IPS DF 6.9 (cell line): ENCODE results near the gene COL2A1.
A peak's percentile ranks its signal among the peaks of the same experiment; 100 is the strongest.

Source experiments
- DNase-seq: peaks from one replicate; pipeline ENCODE4 v3.0.0-alpha.2; 2013; ENCODE audit warnings: low read depth, low spot score
- H3K27ac ChIP-seq: one replicate; pipeline ENCODE4 v1.5.1; 2013; ENCODE audit warnings: low read length, control low read depth
- H3K27me3 ChIP-seq: 2 replicates; pipeline ENCODE4 v1.6.1; 2013; ENCODE audit warnings: mild to moderate bottlenecking, low read length; ENCODE audit not compliant: control insufficient read depth, insufficient read depth
- H3K36me3 ChIP-seq: 2 replicates; pipeline ENCODE4 v1.6.1; 2013; ENCODE audit warnings: low read length; ENCODE audit not compliant: control insufficient read depth, insufficient read depth
- H3K4me1 ChIP-seq: 2 replicates; pipeline ENCODE4 v1.6.1; 2013; ENCODE audit warnings: low read length; ENCODE audit not compliant: control insufficient read depth, insufficient read depth
- H3K4me3 ChIP-seq: 2 replicates; pipeline ENCODE4 v1.5.1; 2013; ENCODE audit warnings: mild to moderate bottlenecking, low read length
- H3K9me3 ChIP-seq: 2 replicates; pipeline ENCODE4 v1.6.1; 2013; ENCODE audit warnings: low read length, inconsistent platforms; ENCODE audit not compliant: control insufficient read depth, insufficient read depth
- WGBS: extraction: QIAGEN DNeasy Blood & Tissue Kit; methylation state at CpG from one replicate; pipeline ENCODE4 v1.1.7; 2013; ENCODE audit warnings: mixed read lengths, missing lambda C conversion rate; ENCODE audit not compliant: insufficient read length, insufficient coverage; 5-methylcytosine and 5-hydroxymethylcytosine counted together

COL2A1 gene

DNA sequence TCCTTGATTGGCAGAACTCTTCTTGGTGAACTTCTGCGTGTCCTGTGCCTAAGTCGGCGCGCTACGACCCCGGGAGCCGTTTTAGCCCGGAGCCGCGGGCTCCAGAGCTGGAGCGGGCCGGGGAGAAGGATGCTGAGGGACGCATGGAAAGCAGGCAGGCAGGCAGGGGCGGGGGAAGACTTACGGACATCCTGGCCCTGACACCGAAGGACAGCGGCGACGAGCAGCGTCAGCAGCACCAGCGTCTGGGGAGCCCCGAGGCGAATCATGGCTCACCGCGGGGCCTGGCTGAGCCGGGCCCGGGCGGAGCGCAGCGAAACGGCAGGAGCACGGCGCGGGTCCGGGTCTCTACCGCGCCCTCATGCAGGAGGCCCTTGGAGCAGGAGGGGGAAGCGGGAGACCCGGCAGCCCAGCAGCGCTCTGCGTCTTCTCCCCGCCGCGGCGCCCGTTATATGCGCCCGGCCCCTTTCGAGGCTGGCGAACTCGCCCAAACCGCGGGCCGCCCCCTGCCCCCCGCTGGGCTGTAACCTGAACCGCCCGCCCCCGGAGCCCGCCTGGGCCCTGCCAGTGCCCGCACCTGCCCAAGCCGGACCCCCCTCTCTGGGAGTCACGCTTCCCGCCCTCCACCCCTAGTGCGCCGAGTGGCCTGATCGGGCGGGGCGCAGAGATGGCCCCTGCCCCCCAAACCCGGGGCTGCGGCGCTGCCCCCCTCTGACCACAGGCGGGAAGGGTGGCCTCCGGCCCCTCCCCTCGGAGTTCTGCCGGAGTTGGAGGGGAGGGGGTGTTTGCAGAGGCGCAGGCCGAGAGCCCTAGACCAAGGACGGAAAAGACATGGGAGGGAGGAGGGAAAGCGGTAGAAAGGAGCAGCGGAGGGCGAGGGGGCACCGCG, at the start of gene COL2A1:
Gene COL2A1, minus strand, starts transcription at position 424 of the 889 bp plus-strand sequence. Its CDS starts 155 bp downstream, at position 269.
- Histone ChIP-seq H3K4me1 (peaks cover 7% of the 10 kb centered on the region), H3K4me3 (peak within 1 kb of the TSS; percentile 35; the same call in 1 of the 2 replicates), H3K27ac (no peak within 1 kb of the TSS), H3K9me3 (no peaks in the 10 kb centered on the region), H3K27me3 (peaks cover 80% of the 10 kb centered on the region), H3K36me3 (no peaks in the 10 kb centered on the region)
- DNase-seq: no peak
- no CpG with 5 or more reads among the region's 83 CpGs for WGBS

DNA sequence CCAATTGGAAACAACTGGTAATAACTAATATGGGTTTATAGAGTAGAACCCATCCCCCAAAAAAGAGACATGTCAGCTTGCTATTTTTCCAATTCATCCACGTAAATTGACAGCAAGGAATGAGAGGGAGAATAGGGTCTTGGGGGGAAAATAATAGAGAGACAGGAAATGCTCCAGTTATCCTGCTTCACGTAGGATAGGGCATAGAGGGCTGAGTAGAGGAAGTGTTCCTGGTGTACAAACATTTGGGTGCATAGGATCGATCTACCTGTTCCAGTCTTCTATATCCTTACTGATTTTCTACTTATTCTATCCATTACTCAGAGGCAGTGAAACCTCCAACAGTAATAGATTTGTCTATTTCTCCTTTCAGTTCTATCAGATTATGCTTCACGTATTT, 49.6 kb upstream of the COL2A1 start:
- H3K4me1 ChIP-seq: no peaks in the 10 kb centered on the region
- H3K36me3 ChIP-seq: no peaks in the 10 kb centered on the region
- no CpG with 5 or more reads among the region's 4 CpGs for WGBS

DNA sequence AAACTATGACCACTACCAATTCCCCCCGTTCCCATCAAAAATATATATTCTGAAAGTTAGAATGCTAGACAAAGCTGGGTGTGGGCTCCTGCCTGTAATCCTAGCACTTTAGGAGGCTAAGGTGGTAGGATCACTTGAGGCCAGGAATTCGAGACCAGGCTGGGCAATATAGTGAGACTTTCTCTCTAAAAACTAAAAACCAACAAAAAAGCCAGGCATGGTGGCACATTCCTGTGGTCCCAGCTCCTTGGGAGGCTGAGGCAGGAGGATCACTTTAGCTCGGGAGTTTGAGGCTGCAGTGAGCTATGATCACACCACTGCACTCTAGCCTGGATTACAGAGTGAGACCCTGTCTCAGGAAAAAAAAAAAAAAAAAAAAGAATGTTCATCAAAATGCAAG, 48.8 kb upstream of the COL2A1 start:
- Histone ChIP-seq H3K36me3 (no peaks in the 10 kb centered on the region), H3K27ac (no peak overlapping the region), H3K9me3 (no peaks in the 10 kb centered on the region), H3K4me1 (no peaks in the 10 kb centered on the region), H3K27me3 (no peaks in the 10 kb centered on the region), H3K4me3 (no peak overlapping the region)
- DNase-seq: no peak
- WGBS: no CpG with 5 or more reads among the region's 3 CpGs

More for the DNA sequence above, 49.6 kb upstream of the COL2A1 start:
- H3K4me3 ChIP-seq: no peak overlapping the region
- DNase-seq: no peak
- no peaks in the 10 kb centered on the region for H3K27me3 ChIP-seq
- H3K27ac ChIP-seq: no peak overlapping the region
- H3K9me3 ChIP-seq: no peaks in the 10 kb centered on the region

DNA sequence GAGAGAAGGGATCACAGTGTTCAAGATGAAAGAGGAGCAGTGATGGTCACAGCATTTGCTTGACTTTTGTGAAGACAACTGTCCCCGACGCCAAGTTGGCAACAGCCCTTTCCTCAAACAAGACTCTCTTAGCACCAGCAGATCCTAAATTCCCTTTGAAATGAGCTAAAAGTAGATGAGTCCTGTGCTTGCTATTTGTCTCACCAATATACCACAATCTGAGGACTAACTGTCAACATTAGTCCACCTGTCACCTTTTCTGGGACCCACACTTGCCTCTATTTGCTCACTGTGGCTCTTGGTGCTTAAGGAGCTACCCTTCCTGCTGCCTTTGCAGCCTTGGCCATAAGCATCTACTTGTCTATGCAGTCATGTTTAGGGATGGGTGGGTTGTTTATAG, 47.4 kb upstream of the COL2A1 start:
- Histone ChIP-seq H3K4me1 (no peaks in the 10 kb centered on the region), H3K36me3 (no peaks in the 10 kb centered on the region), H3K27me3 (no peaks in the 10 kb centered on the region), H3K27ac (no peak overlapping the region), H3K9me3 (no peaks in the 10 kb centered on the region), H3K4me3 (no peak overlapping the region)
- WGBS: no CpG with 5 or more reads among the region's 2 CpGs
- DNase-seq: no peak

DNA sequence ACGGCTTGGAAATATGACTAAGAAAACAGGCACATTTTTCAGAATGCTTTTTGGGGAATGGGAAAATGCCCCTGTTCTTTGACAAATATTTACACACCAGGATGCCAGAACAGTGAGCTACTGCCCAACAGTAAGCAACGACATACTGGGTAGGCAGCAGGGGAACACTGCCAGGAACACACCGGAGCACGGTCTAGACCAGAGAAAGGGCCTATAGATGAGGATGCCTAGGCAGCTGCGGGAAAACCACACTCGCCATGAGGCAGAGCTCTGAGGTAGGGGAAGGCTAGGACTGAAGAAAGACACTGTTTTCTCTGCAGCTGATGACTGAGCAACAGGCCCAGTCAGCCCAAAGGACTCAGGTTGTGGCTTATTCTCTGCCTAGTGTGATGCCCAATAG, 45.9 kb upstream of the COL2A1 start:
- WGBS: no CpG with 5 or more reads among the region's 6 CpGs
- no peaks in the 10 kb centered on the region for H3K9me3 ChIP-seq
- no peaks in the 10 kb centered on the region for H3K27me3 ChIP-seq
- DNase-seq: no peak
- no peak overlapping the region for H3K4me3 ChIP-seq
- no peak overlapping the region for H3K27ac ChIP-seq
- H3K4me1 ChIP-seq: no peaks in the 10 kb centered on the region
- H3K36me3 ChIP-seq: peaks cover under 1% of the 10 kb centered on the region; the same call in 1 of the 2 replicates

DNA sequence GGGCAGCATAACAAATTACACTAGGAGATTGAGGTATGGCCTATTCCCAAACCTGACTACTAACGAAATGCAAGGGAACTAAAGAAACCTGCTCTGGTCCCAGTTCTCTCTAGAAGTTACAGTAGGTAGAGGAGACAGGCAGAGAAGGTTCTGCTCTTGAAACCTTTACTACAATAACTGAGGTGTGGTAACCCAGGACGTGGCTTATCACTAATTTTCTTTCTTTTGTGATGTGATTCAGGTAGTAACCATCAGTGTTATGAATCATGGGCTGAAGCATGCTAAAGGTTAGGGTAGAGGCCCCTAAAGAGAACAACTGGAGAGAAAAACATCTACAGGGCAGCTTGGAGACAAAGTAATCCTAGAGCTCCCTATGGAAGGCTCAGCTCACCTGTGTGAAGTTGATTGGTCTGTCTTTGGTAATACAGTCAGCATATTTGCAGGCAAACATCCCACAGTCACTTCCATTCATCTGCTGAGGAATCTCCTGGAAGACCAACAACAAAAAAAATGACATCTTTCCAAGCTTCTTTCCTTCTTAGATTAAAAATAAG, 41.8 kb upstream of the COL2A1 start:
- Histone ChIP-seq H3K27me3 (no peaks in the 10 kb centered on the region), H3K36me3 (peaks cover 7% of the 10 kb centered on the region; the same call in 1 of the 2 replicates), H3K4me3 (no peak overlapping the region), H3K27ac (no peak overlapping the region), H3K4me1 (no peaks in the 10 kb centered on the region), H3K9me3 (no peaks in the 10 kb centered on the region; the same call in 1 of the 2 replicates)
- DNase-seq: no peak
- WGBS: no CpG with 5 or more reads among the region's 2 CpGs

DNA sequence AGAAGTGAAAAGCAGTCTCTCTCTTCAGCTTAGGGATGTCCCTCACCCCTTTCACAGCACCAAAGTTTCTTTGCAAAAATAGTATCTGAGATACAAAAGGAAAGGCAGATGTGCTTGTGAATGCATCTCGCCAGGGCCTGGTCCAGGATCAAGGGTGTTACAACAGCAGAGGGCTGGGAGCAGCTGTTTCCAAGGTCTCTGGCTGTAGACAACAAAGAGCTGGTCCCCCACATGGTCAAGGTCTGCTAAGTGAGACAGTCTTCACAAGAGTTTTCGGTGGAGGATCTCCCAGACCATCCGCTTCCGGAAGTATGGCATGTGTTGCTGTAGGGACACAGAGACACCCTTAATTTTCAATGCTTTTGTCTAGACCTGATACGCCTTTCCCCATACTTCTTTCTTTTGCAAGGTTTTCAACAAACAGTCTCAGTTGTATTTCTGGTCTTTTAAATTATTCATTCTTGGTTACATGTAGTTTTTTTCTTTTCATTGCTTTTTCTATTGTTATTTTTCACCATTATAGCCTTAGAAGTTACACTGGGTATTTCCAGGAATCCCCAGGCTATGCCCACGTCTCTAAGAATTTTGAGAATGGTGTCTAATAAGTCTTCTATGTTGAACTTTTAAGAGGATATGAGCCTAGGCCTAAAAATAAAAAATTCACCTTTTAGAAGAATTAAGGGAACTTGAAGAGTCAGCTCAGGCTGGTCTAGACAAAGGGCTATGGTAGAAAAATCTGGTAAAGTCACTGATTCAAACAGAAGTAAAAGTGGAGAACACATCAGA, 41.0 kb upstream of the COL2A1 start:
- Histone ChIP-seq H3K27ac (no peak overlapping the region), H3K4me3 (no peak overlapping the region), H3K36me3 (peaks cover 7% of the 10 kb centered on the region; the same call in 1 of the 2 replicates), H3K27me3 (no peaks in the 10 kb centered on the region), H3K9me3 (no peaks in the 10 kb centered on the region; the same call in 1 of the 2 replicates), H3K4me1 (no peaks in the 10 kb centered on the region)
- no CpG with 5 or more reads among the region's 6 CpGs for WGBS
- no peak for DNase-seq

DNA sequence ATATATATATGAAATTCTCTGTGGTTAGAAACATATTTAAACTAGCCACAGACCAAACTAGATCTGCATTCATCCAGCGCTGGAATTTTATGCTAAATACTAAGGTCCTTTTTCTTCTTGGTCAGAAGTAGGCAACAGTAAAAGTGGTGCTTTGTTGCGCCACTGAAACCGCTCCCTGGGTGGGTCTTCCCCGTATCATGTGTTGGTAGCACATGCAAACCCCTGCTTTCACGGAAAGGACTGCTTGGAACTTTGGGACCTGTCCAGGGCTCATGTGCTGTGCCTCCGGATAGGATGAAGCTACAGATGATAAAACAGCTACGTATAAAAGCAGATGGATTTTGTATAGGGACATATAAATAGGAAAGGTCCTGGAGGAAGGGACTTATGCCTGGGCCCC, 40.1 kb upstream of the COL2A1 start:
- WGBS: no CpG with 5 or more reads among the region's 7 CpGs
- Histone ChIP-seq H3K27ac (no peak overlapping the region), H3K4me1 (no peaks in the 10 kb centered on the region), H3K27me3 (no peaks in the 10 kb centered on the region), H3K4me3 (no peak overlapping the region), H3K36me3 (peaks cover 7% of the 10 kb centered on the region; the same call in 1 of the 2 replicates), H3K9me3 (no peaks in the 10 kb centered on the region; the same call in 1 of the 2 replicates)
- no peak for DNase-seq

DNA sequence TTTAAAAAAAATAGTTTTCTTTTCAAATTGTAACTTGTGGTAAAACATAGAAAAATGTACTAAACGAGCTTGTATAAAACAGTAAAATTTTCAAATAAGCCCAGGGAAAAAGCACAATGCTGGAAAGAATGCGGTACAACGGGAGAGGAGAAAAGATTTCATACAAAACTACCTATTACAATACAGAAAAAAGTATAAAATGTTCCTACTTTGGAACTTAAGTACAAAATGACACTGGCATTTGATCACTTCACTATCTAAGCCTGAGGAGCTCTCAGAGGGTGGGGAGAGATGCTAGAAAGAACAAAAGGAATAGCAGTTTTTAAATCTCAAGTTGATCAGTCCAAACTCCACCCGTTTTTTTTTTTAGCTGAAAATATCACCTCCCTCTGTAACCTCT, 39.5 kb upstream of the COL2A1 start:
- H3K36me3 ChIP-seq: peaks cover 7% of the 10 kb centered on the region; the same call in 1 of the 2 replicates
- WGBS: no CpG with 5 or more reads among the region's 4 CpGs
- no peaks in the 10 kb centered on the region for H3K27me3 ChIP-seq
- H3K27ac ChIP-seq: no peak overlapping the region
- H3K4me3 ChIP-seq: no peak overlapping the region
- H3K4me1 ChIP-seq: no peaks in the 10 kb centered on the region
- DNase-seq: no peak
- H3K9me3 ChIP-seq: no peaks in the 10 kb centered on the region; the same call in 1 of the 2 replicates
